ENCODE data around the gene TMUB2.

DNA sequence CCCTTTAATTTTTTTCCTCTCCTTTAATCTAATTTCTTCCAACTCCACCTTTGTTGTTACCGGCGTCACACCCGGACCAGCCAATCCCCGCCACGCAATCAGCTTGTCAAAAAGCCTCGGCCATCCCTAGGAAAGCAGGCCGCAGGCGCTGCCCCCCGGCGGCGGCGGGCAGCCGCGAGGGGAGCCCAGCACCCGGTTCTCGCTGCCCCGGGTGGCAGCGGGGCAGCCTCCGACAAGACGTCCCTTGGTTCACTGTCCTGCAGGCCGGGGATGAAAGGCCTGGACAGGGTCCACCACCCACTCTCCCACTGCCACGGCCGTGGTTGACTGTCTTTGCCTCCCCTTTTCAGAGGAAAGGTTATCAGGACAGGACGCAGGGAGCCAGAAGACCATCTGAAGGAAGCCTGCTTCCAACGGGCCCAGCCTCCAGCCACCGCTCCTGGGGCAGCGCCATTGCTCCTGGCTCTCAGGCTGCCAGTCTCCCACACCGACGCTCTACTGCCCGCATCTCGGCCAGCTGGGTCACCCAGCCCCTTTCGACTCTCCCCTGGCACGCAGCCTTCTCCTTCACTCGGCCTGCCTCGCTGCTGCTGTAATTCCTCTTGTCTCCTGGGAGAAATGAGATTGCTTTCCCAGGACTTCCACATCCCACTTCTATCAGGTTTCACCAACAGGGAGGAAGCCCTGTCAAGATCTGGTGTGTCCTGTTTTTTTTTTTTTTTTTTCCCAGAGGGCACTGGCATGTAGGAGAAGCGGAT is 35.5 kb downstream of the TMUB2 start:
- TF ChIP-seq, protein P1, sequence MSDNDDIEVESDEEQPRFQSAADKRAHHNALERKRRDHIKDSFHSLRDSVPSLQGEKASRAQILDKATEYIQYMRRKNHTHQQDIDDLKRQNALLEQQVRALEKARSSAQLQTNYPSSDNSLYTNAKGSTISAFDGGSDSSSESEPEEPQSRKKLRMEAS (IDR thresholded peaks at IDR 0.05) = no peak; the same call in 1 of the 2 replicates
- TF ChIP-seq RBM39 (IDR thresholded peaks at IDR 0.05; ENCODE audit: low read depth, low read length, poor library complexity, severe bottlenecking) (peak; percentile 65), ZNF530 (CRISPR knock-in tag; IDR thresholded peaks at IDR 0.05; ENCODE audit: low read depth) (no peak), IKZF1 (IDR thresholded peaks at IDR 0.05) (no peak), EZH2 (conservative IDR thresholded peaks at IDR 0.05; ENCODE audit: low read depth, low read length) (no peak), RAD21 (CRISPR knock-in tag; IDR thresholded peaks at IDR 0.05) (peak; percentile 21; the same call in 1 of the 2 replicates), PRDM10 (CRISPR knock-in tag; IDR thresholded peaks at IDR 0.05; ENCODE audit: low read depth) (no peak), PTBP1 (IDR thresholded peaks at IDR 0.05; ENCODE audit: low read depth, low read length, poor library complexity, severe bottlenecking) (no peak), ZNF547 (CRISPR knock-in tag; IDR thresholded peaks at IDR 0.05) (no peak), SOX13 (IDR thresholded peaks at IDR 0.05) (no peak), SOX13 (CRISPR knock-in tag; conservative IDR thresholded peaks at IDR 0.05 in 1 of 2, IDR thresholded peaks at IDR 0.05 in 1 of 2) (no peak), FOSL1 (CRISPR knock-in tag; IDR thresholded peaks at IDR 0.05; ENCODE audit: borderline replicate concordance) (no peak)
- TF ChIP-seq, protein P2, sequence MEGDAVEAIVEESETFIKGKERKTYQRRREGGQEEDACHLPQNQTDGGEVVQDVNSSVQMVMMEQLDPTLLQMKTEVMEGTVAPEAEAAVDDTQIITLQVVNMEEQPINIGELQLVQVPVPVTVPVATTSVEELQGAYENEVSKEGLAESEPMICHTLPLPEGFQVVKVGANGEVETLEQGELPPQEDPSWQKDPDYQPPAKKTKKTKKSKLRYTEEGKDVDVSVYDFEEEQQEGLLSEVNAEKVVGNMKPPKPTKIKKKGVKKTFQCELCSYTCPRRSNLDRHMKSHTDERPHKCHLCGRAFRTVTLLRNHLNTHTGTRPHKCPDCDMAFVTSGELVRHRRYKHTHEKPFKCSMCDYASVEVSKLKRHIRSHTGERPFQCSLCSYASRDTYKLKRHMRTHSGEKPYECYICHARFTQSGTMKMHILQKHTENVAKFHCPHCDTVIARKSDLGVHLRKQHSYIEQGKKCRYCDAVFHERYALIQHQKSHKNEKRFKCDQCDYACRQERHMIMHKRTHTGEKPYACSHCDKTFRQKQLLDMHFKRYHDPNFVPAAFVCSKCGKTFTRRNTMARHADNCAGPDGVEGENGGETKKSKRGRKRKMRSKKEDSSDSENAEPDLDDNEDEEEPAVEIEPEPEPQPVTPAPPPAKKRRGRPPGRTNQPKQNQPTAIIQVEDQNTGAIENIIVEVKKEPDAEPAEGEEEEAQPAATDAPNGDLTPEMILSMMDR (CRISPR knock-in tag; IDR thresholded peaks at IDR 0.05) = peak; percentile 44
- TF ChIP-seq, protein P3, sequence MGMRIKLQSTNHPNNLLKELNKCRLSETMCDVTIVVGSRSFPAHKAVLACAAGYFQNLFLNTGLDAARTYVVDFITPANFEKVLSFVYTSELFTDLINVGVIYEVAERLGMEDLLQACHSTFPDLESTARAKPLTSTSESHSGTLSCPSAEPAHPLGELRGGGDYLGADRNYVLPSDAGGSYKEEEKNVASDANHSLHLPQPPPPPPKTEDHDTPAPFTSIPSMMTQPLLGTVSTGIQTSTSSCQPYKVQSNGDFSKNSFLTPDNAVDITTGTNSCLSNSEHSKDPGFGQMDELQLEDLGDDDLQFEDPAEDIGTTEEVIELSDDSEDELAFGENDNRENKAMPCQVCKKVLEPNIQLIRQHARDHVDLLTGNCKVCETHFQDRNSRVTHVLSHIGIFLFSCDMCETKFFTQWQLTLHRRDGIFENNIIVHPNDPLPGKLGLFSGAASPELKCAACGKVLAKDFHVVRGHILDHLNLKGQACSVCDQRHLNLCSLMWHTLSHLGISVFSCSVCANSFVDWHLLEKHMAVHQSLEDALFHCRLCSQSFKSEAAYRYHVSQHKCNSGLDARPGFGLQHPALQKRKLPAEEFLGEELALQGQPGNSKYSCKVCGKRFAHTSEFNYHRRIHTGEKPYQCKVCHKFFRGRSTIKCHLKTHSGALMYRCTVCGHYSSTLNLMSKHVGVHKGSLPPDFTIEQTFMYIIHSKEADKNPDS (CRISPR knock-in tag; IDR thresholded peaks at IDR 0.05) = no peak

Data from HepG2 (cell line).